SKM-1 (cell line): ENCODE results near the gene SOX5.
"Not testable (repeated sequence)": the region's sequence is repeated elsewhere in the genome, so short reads cannot be mapped to it uniquely, and the experiment has no call there.

Experiments
- DNase-seq: peaks from one replicate; lab custom pipeline; 2025; ENCODE audit not compliant: unreplicated experiment; lab: John Stamatoyannopoulos, UW

SOX5 gene

DNA sequence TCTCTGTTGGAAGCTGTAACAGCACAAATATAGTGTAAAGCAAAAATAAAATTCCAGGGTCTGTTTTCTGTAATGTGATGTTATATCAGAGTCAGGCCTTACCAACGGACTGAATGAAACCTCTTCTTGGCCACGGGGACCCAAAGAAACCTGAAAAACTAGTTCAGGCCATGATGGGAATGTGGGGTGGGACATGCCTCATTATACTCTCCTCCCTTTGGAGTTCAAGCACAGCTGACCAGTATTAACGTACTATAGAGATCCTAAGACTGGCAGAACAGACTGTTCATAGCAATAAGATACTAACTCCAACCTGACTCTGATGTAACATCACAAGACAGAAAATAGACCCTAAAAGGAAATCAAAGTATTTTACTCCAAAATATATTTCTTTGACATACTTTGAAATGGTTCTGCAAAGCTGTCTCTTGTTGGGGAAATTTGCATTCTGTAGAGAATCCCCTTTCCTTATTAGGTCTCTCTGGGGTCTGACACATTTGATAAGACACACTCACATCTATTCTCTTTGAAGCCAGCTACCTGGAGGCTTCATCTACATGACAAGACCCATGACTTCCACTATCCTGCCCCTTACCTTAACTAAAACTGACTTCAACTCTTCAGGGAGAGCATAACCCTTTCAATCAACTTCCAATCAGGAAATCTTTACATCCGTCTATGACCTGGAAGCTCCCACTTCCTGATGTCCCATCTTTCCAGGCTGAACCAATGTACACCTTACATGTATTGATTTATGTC lies 444.6 kb downstream of the SOX5 start:
- no peak for DNase-seq

GRCh38 chr12:23504043-23504442 lies 445.4 kb downstream of the SOX5 start:
- no peak for DNase-seq

DNA sequence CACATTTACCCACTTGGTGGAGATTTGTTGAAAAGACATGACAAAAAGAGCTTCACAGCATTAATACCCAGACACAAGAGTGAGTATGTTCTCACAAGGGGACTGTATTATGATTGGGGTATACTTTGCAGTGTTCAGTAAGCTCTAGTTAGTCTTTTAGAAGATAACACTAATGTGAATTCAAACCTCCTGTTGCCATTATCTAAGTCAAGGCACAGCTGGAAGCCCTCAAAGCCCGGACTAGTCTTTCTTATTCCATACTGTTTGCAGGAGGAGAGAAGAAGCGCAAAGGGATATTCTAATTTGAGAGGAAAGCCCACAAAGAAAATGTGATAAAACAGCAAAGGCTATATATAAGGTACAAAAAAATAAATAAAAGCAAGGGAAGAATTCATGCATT lies 445.9 kb downstream of the SOX5 start:
- no peak for DNase-seq

DNA sequence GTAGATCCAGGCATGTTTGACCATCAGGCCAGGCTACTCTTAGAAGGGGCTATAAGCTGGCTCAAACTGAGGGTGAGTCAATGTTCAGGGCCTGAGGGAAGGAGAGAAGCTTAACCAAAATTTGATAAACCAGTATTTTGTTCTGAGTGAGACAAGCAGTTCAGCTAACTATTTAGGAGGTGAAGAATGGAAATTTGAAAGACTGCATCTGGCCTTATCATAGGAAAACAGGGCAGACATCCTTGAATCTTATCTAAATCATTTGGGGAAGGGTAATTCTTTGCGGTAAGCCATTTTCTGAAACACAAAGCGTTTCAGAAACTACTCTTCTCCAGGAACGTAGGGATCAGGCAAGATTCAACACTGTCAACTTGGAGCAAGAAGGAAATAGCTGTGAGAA lies 447.2 kb downstream of the SOX5 start:
- no peak for DNase-seq

GRCh38 chr12:23495472-23495871 lies 454.0 kb downstream of the SOX5 start:
- no peak for DNase-seq

DNA sequence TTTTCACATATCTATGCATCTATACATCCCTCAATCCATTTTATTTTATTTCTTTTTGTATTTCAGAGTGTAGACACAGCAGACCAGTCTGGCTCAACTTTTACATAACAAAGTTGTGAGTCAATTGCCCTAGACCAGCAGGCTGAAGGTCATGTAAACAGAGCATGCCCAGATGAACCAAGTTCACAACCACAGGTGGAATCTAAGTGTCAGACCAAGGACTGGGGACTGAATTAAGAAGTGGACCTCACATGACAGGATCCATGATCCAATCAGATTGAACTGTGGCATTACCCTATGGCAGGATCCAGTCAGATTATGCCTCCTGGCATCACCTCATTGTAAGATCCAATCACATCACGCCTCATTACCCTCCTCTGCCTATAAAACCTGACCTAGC lies 455.8 kb downstream of the SOX5 start:
- no peak for DNase-seq

DNA sequence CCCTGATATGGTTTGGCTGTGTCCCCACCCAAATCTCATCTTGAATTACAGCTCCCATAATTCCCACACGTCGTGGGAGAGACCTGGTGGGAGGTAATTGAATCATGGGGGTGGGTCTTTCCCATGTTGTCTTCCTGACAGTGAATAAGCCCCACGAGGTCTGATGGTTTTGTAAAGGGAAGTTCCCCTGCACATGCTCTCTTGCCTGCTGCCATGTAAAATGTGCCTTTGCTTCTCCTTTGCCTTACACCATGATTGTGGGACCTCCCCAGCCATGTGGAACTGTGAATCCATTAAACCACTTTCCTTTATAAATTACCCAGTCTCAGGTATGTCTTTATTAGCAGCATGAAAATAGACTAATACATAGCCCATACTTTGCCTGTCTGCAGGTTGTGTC lies 458.4 kb downstream of the SOX5 start:
- DNase-seq, result not testable (repeated sequence)

- DNase-seq, result no peak
These were observed 461.3 kb downstream of the SOX5 start for GRCh38 chr12:23488130-23488529.

DNA sequence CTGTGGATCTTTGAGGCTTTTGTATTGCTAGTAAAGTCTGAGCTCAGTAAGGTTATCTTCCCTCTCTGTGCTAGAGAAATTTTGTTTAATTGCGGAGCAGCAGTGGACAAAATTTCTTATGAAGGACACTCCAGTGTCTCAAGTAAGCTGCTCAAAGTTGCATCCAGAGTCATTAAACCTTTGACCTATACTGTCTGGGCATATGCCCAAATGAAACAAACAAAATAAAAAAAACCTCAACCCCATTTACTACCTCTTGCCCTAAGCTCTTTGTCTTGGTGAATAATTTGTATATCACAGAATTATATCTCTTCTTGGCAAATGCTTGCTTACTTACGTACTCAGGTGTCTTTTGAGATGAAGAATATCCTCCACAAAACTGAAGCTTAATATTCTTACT lies 465.2 kb downstream of the SOX5 start:
- no peak for DNase-seq

- no peak for DNase-seq
These were observed 466.9 kb downstream of the SOX5 start for GRCh38 chr12:23482571-23482970.
